ENCODE measurements around the gene PADI3. TPM values are rescaled to one million over a fixed set of nuclear protein-coding genes. Genes with fewer than 3 reads are reported as not detected.
A peak's percentile ranks its signal among the peaks of the same experiment; 100 is the strongest.

The PADI3 gene
- total and polyA plus RNA-seq, 7 donors: 0.01 to 0.09 (median 0.04) TPM; not detected in 4

DNA sequence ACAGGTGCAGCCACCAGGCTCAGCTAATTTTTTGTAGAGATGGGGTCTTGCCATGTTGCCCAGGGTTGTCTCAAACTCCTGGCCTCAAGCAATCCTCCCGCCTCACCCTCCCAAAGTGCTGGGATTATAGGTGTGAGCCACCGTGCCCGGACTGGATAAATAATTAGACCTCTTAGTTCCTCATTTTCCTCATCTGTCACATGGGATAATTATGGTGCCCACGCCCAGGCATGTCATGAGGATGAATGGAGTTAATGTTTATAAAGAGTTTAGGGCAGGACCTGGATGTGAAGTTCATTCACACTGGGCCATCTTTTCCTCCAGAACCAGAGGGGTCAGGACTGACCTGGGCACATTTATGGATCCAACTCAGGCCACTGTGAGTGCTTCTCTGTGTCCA lies 23.7 kb downstream of the PADI3 start:
- Histone ChIP-seq H3K4me3 (no peak overlapping the region), H3K9me3 (no peaks in the 10 kb centered on the region), H3K4me1 (no peaks in the 10 kb centered on the region), H3K36me3 (ENCODE audit: insufficient read depth in 1 of 2, low read depth in 1 of 2) (no peaks in the 10 kb centered on the region), H3K27me3 (ENCODE audit: insufficient read depth in 3 of 3, low read length in 2 of 3) (peaks cover 0 to 20% (median 5%) of the 10 kb centered on the region in 3 donors), H3K27ac (no peak overlapping the region)
- TF ChIP-seq, protein P1, sequence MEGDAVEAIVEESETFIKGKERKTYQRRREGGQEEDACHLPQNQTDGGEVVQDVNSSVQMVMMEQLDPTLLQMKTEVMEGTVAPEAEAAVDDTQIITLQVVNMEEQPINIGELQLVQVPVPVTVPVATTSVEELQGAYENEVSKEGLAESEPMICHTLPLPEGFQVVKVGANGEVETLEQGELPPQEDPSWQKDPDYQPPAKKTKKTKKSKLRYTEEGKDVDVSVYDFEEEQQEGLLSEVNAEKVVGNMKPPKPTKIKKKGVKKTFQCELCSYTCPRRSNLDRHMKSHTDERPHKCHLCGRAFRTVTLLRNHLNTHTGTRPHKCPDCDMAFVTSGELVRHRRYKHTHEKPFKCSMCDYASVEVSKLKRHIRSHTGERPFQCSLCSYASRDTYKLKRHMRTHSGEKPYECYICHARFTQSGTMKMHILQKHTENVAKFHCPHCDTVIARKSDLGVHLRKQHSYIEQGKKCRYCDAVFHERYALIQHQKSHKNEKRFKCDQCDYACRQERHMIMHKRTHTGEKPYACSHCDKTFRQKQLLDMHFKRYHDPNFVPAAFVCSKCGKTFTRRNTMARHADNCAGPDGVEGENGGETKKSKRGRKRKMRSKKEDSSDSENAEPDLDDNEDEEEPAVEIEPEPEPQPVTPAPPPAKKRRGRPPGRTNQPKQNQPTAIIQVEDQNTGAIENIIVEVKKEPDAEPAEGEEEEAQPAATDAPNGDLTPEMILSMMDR (IDR thresholded peaks at IDR 0.05): no peak
- intact Hi-C loops (cut with DNase I): no loop called here
- WGBS, 3 donors: 68 to 73% (median 68%) methylated on average over 4 of the region's 4 CpGs
- no peak for ATAC-seq
- DNase-seq: no peak

DNA sequence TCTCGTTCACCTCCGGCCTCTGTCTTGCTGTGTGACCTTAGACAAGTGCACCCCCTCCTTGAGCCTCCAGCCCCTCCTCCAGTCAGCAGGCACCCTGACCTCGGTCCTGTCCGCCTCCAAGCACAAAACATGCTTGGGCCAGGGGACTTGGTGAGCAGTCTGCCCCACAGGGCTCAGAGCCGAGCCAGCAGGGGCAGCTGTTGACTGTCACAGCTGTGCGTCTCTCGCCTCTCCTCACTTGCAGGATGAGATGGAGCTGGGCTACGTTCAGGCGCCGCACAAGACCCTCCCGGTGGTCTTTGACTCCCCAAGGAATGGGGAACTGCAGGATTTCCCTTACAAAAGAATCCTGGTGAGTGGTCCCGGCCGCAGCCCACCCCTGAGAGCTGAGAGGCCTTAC lies 24.2 kb downstream of the PADI3 start:
- no peak for DNase-seq
- intact Hi-C loops (cut with DNase I): no loop called here
- Histone ChIP-seq H3K27ac (no peak overlapping the region), H3K4me3 (no peak overlapping the region), H3K9me3 (no peaks in the 10 kb centered on the region), H3K27me3 (ENCODE audit: insufficient read depth in 3 of 3, low read length in 2 of 3) (peaks cover 0 to 20% (median 5%) of the 10 kb centered on the region in 3 donors), H3K4me1 (no peaks in the 10 kb centered on the region), H3K36me3 (ENCODE audit: insufficient read depth in 1 of 2, low read depth in 1 of 2) (no peaks in the 10 kb centered on the region)
- WGBS, 3 donors: 49 to 54% (median 52%) methylated on average over 13 of the region's 13 CpGs
- TF ChIP-seq, protein P1 (IDR thresholded peaks at IDR 0.05): no peak
- ATAC-seq: no peak

GRCh38 chr1:17274186-17275170 lies 25.6 kb downstream of the PADI3 start:
- H3K36me3 ChIP-seq (ENCODE audit: insufficient read depth in 1 of 2, low read depth in 1 of 2): no peaks in the 10 kb centered on the region
- intact Hi-C loops (cut with DNase I): no loop called here
- TF ChIP-seq, protein P1 (IDR thresholded peaks at IDR 0.05): peak; percentile 38
- no peak overlapping the region for H3K4me3 ChIP-seq
- DNase-seq (peak in 1 of 2 donors; percentile 35), ATAC-seq (peak in 1 of 4 donors; percentile 45)
- H3K4me1 ChIP-seq: no peaks in the 10 kb centered on the region
- H3K27ac ChIP-seq: no peak overlapping the region
- peaks cover 0 to 20% (median 5%) of the 10 kb centered on the region in 3 donors for H3K27me3 ChIP-seq (ENCODE audit: insufficient read depth in 3 of 3, low read length in 2 of 3)
- no peaks in the 10 kb centered on the region for H3K9me3 ChIP-seq
- WGBS, 3 donors: 45 to 71% (median 46%) methylated on average over 15 of the region's 15 CpGs

DNA sequence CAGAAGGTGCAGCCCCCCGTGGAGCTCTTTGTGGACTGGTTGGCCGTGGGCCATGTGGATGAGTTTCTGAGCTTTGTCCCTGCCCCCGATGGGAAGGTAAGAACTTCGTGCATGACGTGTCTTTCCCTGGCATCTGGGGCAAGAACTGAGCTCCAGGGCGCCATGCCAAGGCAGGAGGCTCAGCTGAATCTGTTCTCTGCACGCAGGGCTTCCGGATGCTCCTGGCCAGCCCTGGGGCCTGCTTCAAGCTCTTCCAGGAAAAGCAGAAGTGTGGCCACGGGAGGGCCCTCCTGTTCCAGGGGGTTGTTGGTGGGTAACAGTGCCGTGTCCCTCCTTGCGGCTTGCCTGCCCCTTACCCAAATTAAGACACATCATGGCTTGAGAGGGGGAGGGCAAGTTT lies 27.7 kb downstream of the PADI3 start:
- no peak for DNase-seq
- H3K4me1 ChIP-seq: no peaks in the 10 kb centered on the region
- TF ChIP-seq, protein P1 (IDR thresholded peaks at IDR 0.05): no peak
- peaks cover 0 to 28% (median 7%) of the 10 kb centered on the region in 3 donors for H3K27me3 ChIP-seq (ENCODE audit: insufficient read depth in 3 of 3, low read length in 2 of 3)
- ATAC-seq: no peak
- H3K4me3 ChIP-seq: no peak overlapping the region
- WGBS, 3 donors: 39 to 46% (median 40%) methylated on average over 11 of the region's 11 CpGs
- no peak overlapping the region for H3K27ac ChIP-seq
- no peaks in the 10 kb centered on the region for H3K36me3 ChIP-seq (ENCODE audit: insufficient read depth in 1 of 2, low read depth in 1 of 2)
- intact Hi-C loops (cut with DNase I): no loop called here
- no peaks in the 10 kb centered on the region for H3K9me3 ChIP-seq

Measured in psoas muscle (tissue), 8 donors.